ENCODE measurements around the gene PTPN6.
A peak's percentile ranks its signal among the peaks of the same experiment; 100 is the strongest.

The PTPN6 gene

GRCh38 chr12:6959805-6960592 lies 8.8 kb downstream of the PTPN6 start:
- Histone ChIP-seq H3K27me3 (ENCODE audit: low read depth) (no peaks in the 10 kb centered on the region), H3K36me3 (replicated peaks) (peaks cover 5% of the 10 kb centered on the region), H3K4me3 (no peak overlapping the region), H3K9me3 (no peaks in the 10 kb centered on the region), H3K4me1 (peaks cover 19% of the 10 kb centered on the region)
- DNase-seq (ENCODE audit: low spot score in 2 of 2): no peak
- in situ Hi-C loops (cut with MboI; ENCODE audit: low sequenced_read_pairs): no loop called here

- H3K4me3 ChIP-seq: peak overlapping the region; percentile 37
- DNase-seq (ENCODE audit: low spot score in 2 of 2): no peak
- H3K9me3 ChIP-seq: no peaks in the 10 kb centered on the region
- peaks cover 13% of the 10 kb centered on the region for H3K36me3 ChIP-seq (replicated peaks)
- H3K27me3 ChIP-seq (ENCODE audit: low read depth): no peaks in the 10 kb centered on the region
- in situ Hi-C loops (cut with MboI; ENCODE audit: low sequenced_read_pairs): no loop called here
- peaks cover 19% of the 10 kb centered on the region for H3K4me1 ChIP-seq
Observed at GRCh38 chr12:6960593-6961277, 9.6 kb downstream of the PTPN6 start.

GRCh38 chr12:6961278-6961694 lies 10.1 kb downstream of the PTPN6 start:
- peak in 1 of 2 experiments; percentile 62 for DNase-seq (ENCODE audit: low spot score in 2 of 2)
- Histone ChIP-seq H3K36me3 (replicated peaks) (peaks cover 18% of the 10 kb centered on the region), H3K9me3 (no peaks in the 10 kb centered on the region), H3K4me3 (peak overlapping the region; percentile 37), H3K27me3 (ENCODE audit: low read depth) (no peaks in the 10 kb centered on the region), H3K4me1 (peaks cover 19% of the 10 kb centered on the region)
- in situ Hi-C loops (cut with MboI; ENCODE audit: low sequenced_read_pairs): no loop called here

GRCh38 chr12:6961695-6962284 lies 10.6 kb downstream of the PTPN6 start:
- Histone ChIP-seq H3K4me3 (peak overlapping the region; percentile 37), H3K36me3 (replicated peaks) (peaks cover 23% of the 10 kb centered on the region), H3K27me3 (ENCODE audit: low read depth) (no peaks in the 10 kb centered on the region), H3K9me3 (no peaks in the 10 kb centered on the region), H3K4me1 (peaks cover 19% of the 10 kb centered on the region)
- in situ Hi-C loops (cut with MboI; ENCODE audit: low sequenced_read_pairs): no loop called here
- DNase-seq (ENCODE audit: low spot score in 2 of 2): peak; percentile 91

- H3K36me3 ChIP-seq (replicated peaks): peaks cover 30% of the 10 kb centered on the region
- H3K9me3 ChIP-seq: no peaks in the 10 kb centered on the region
- in situ Hi-C loops (cut with MboI; ENCODE audit: low sequenced_read_pairs): no loop called here
- H3K4me1 ChIP-seq: peaks cover 19% of the 10 kb centered on the region
- H3K27me3 ChIP-seq (ENCODE audit: low read depth): no peaks in the 10 kb centered on the region
- DNase-seq (ENCODE audit: low spot score in 2 of 2): no peak
- peak overlapping the region; percentile 37 for H3K4me3 ChIP-seq
Observed at GRCh38 chr12:6962285-6963015, 11.3 kb downstream of the PTPN6 start.

GRCh38 chr12:6963016-6963731 lies 12.0 kb downstream of the PTPN6 start:
- Histone ChIP-seq H3K36me3 (replicated peaks) (peaks cover 37% of the 10 kb centered on the region), H3K27me3 (ENCODE audit: low read depth) (no peaks in the 10 kb centered on the region), H3K9me3 (no peaks in the 10 kb centered on the region), H3K4me1 (peaks cover 19% of the 10 kb centered on the region), H3K4me3 (no peak overlapping the region)
- in situ Hi-C loops (cut with MboI; ENCODE audit: low sequenced_read_pairs): no loop called here
- no peak for DNase-seq (ENCODE audit: low spot score in 2 of 2)

GRCh38 chr12:6963791-6964413 lies 12.7 kb downstream of the PTPN6 start:
- in situ Hi-C loops (cut with MboI; ENCODE audit: low sequenced_read_pairs): no loop called here
- H3K36me3 ChIP-seq (replicated peaks): peaks cover 44% of the 10 kb centered on the region
- peaks cover 23% of the 10 kb centered on the region for H3K4me1 ChIP-seq
- no peaks in the 10 kb centered on the region for H3K27me3 ChIP-seq (ENCODE audit: low read depth)
- DNase-seq (ENCODE audit: low spot score in 2 of 2): no peak
- H3K4me3 ChIP-seq: no peak overlapping the region
- H3K9me3 ChIP-seq: no peaks in the 10 kb centered on the region

GRCh38 chr12:6964605-6965025 lies 13.5 kb downstream of the PTPN6 start:
- Histone ChIP-seq H3K36me3 (replicated peaks) (peaks cover 51% of the 10 kb centered on the region), H3K4me1 (peaks cover 27% of the 10 kb centered on the region), H3K9me3 (no peaks in the 10 kb centered on the region), H3K27me3 (ENCODE audit: low read depth) (no peaks in the 10 kb centered on the region), H3K4me3 (no peak overlapping the region)
- in situ Hi-C loops (cut with MboI; ENCODE audit: low sequenced_read_pairs): no loop called here
- no peak for DNase-seq (ENCODE audit: low spot score in 2 of 2)

- H3K4me1 ChIP-seq: peaks cover 27% of the 10 kb centered on the region
- DNase-seq (ENCODE audit: low spot score in 2 of 2): peak; percentile 63 to 92
- H3K9me3 ChIP-seq: no peaks in the 10 kb centered on the region
- in situ Hi-C loops (cut with MboI; ENCODE audit: low sequenced_read_pairs): no loop called here
- peaks cover 53% of the 10 kb centered on the region for H3K36me3 ChIP-seq (replicated peaks)
- H3K4me3 ChIP-seq: no peak overlapping the region
- H3K27me3 ChIP-seq (ENCODE audit: low read depth): no peaks in the 10 kb centered on the region
Observed at GRCh38 chr12:6965026-6965661, 14.0 kb downstream of the PTPN6 start.

- Histone ChIP-seq H3K9me3 (no peaks in the 10 kb centered on the region), H3K4me1 (peaks cover 27% of the 10 kb centered on the region), H3K27me3 (ENCODE audit: low read depth) (no peaks in the 10 kb centered on the region), H3K36me3 (replicated peaks) (peaks cover 56% of the 10 kb centered on the region), H3K4me3 (no peak overlapping the region)
- in situ Hi-C loops (cut with MboI; ENCODE audit: low sequenced_read_pairs): no loop called here
- no peak for DNase-seq (ENCODE audit: low spot score in 2 of 2)
Observed at GRCh38 chr12:6965714-6966113, 14.6 kb downstream of the PTPN6 start.

GRCh38 chr12:6966351-6966750 lies 15.2 kb downstream of the PTPN6 start:
- Histone ChIP-seq H3K36me3 (replicated peaks) (peaks cover 56% of the 10 kb centered on the region), H3K4me1 (peaks cover 20% of the 10 kb centered on the region), H3K4me3 (no peak overlapping the region), H3K9me3 (no peaks in the 10 kb centered on the region), H3K27me3 (ENCODE audit: low read depth) (no peaks in the 10 kb centered on the region)
- in situ Hi-C loops (cut with MboI; ENCODE audit: low sequenced_read_pairs): no loop called here
- no peak for DNase-seq (ENCODE audit: low spot score in 2 of 2)

- DNase-seq (ENCODE audit: low spot score in 2 of 2): no peak
- H3K9me3 ChIP-seq: no peaks in the 10 kb centered on the region
- peaks cover 17% of the 10 kb centered on the region for H3K4me1 ChIP-seq
- in situ Hi-C loops (cut with MboI; ENCODE audit: low sequenced_read_pairs): no loop called here
- no peaks in the 10 kb centered on the region for H3K27me3 ChIP-seq (ENCODE audit: low read depth)
- no peak overlapping the region for H3K4me3 ChIP-seq
- H3K36me3 ChIP-seq (replicated peaks): peaks cover 60% of the 10 kb centered on the region
Observed at GRCh38 chr12:6967651-6968100, 16.5 kb downstream of the PTPN6 start.

Measured in HAP-1 (cell line).